Measurements from ENCODE around the gene NTRK2.

Gene NTRK2

DNA sequence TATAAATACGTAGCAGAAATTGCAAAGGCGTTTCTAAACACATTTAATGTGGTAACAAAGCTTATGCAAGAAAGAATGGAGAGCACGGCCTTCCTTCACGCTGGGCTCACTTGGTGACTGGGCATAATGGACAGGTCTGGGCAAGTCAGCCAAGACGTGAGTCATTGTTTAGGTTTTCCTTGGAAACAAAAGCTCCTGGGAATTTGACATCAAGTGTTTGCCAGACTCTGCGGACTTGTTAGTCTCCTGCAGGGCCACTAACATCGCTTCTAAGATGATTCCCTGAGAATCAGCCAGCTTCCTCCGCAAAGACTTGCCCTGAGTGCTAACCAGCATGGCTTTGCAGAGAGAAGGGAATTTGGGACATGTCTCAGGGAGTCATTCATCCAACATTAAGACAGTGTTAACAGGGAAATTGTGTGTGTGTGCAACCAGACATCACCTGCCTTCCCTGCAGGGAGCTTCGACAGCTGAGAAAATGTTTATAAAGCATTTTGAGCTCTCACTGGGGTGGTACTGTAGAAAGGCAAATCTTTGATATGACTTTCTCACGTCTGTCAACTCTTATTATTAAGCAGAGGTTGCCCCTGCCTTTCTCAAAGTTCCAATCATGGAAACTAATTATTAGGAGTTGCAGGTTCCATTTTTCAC lies 182.5 kb downstream of the NTRK2 start:
- no peak for DNase-seq (ENCODE audit: low read depth)

DNA sequence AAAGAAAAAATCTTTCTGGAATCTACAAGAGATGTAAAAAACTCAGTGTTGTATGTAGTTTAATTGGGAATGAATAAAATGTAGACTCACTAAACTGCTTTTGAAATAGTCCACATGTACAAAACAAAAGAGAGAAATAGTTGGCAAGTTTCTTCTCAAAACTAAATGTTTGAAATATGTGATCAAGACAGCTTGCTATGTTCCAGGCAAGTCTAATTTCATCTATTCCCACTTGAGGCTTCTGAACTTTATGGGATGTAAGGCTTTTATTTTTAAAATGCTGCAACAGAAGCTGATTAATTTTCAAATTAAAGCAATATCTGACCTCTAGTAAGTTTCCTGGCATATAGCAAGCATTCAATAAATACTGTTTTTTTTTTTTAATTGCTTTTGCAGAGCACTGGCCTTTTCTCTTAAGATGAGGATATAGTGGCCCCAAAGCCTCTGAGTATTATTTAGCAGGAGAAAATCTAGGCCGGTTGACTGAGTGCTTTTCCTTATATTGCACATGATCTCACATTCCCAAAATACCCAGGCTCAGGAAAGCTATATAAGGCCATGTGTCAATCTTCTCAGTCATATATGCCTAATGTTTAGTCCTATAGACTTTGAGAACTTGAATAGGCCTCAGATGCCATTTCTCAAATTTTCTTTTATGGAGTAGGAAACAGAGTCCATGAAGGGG lies 183.2 kb downstream of the NTRK2 start:
- no peak for DNase-seq (ENCODE audit: low read depth)

DNA sequence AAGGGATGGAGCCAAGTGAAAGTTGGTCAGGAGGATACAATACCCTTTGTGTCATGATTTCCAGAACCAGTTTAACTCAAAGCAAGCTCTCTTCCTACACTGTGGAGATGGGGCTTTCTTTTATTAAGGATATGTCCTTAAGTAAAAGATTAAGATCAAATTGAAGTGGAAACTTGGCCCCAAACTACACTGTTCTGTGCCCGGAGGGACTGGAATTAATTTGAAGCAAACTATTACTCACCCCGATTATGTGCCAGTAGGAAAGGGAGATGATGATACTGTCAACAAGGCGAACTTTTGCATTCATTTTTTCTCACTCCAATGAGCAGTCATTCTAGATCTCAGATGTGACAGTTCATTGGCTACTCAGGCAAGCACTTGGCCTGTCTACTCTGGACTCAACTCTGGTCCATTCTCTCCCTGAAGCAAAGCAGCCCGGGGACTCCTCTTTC lies 186.7 kb downstream of the NTRK2 start:
- DNase-seq (ENCODE audit: low read depth) = no peak

DNA sequence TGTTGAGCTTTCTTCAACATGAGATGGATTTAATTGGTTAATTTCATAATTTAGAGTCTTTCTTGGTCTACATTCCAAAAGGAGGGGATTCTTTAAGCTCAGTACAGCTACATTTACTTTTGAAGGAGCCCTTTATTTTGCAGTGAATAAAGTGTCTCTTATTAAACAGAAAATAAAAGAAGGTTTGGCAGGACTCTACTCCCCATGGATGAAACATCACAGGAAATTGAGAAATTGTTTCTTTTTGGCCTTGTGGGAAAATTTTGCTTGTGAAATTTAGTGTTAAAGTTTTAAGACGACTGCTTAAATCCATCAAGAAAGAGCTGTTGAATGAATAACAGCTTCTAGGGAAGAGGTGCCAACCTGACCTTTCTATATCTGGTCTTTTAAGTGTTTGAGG lies 187.7 kb downstream of the NTRK2 start:
- DNase-seq (ENCODE audit: low read depth) = no peak

DNA sequence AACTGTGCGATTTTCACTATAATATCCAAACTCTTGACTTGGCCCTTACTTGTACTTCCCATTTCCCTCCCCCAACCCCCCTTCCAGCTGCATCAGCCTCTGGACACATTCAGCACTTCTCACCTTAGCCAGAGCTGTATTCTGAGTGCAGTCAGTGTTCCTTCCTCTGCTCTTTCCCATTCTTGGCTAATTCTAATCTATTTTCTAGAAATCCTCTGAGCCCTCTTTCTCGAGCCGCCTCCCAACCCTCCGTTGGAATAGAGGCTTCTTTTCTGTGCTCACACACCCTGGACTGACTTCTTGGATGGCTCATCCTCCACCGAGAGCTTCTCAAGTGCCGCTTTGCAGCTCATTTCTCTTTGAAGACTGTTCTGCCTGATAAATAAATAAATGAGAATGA lies 188.8 kb downstream of the NTRK2 start:
- DNase-seq (ENCODE audit: low read depth) = no peak

DNA sequence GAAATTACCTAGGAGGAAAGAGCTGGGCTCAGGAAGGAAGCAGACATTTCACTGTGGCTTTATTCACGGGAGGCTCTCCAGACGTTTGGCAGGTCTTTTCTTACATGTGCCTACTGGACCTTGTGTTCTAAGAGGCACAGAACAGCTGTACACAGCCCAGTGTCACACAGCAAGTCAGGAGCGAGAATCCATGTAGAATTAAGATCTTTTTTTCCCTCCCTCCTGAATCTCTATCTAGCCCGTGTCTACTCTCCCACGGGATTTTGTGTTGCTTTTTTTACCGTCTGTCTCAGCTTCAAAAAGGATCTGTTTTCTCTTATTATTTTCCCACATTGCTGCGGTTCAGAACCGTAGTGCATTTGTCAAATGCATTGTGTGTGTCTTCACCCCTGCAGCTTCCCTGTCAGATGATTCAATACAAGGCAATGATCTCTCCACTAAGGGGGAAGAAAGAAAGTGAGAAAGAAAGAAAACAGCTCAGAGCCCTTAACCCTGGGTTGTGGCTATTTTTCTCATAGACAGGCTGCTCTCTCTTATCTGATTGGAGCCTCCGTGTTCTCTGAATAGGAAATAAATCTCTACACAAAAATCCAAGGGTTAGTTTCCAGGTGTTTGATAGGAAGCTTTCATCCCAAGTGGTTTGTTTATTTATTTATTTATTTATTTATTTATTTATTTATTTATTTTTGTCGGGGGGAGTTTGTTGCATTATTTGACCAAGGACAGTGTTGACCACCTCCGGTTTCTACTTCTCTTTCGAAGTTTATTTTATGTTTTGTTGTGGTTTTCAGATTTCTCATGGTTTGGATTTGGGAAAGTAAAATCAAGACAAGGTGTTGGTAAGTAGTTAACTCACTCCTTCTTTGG lies 191.0 kb downstream of the NTRK2 start:
- DNase-seq (ENCODE audit: low read depth) = no peak

DNA sequence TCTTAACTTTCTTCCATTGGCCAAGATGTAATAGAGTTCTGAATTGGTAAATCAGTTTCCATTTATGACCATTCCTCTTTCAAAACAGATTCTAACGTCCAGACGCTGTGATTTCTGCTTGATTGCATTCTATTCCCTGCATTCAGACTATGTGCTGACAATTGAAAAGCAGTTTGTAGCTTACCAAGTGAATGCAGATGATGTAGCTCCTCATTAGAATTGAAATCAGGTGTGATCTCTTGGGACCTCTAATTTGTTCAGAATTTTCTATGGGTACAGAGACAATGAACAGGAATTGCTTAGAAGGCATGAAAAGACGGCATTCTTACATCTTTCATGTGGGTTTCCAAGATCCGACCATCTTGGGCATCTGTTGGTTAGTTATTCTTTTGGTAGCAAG lies 191.9 kb downstream of the NTRK2 start:
- DNase-seq (ENCODE audit: low read depth) = no peak

DNA sequence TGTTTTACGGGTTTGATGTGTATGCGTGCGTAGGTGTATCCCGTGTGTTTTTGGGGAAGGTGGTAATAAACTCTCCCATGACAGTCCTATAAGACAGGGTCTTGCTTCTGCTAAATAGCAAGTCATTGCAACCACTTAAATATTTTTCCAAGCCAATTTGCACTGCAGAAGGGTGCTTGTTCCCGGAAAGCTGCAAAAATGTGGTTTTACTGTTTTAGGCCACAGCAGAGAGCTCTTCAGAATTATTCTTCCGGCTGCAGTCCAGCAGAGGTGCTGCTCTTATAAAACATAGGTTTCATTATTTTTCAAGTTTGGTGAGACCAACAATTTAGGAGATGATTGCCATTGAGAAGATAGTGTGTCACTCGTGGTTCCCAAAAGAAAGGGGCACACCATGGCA lies 192.8 kb downstream of the NTRK2 start:
- no peak for DNase-seq (ENCODE audit: low read depth)

DNA sequence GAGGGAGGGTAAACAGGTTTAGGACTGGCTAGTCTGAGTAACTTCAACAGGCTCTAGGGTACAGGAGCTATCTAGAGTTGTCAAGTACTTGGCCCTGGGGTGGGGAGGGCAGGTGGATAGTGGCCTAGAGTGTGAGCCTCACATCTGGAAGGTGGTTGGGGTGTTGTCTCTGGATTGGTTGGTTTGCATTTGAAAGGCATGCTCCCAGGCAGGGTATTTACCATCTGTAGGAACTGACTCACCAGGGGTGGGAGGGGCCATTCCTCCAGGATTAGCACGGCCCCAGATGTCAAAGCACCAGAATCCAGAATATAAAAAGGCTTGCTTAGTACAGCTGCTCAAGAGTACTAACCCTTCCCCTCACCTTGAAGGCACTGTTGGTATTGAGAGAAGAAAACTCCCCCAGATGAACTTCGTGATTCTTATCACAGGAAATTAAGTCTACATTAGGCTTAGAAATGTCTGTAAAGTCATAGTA lies 193.3 kb downstream of the NTRK2 start:
- DNase-seq (ENCODE audit: low read depth) = no peak

DNA sequence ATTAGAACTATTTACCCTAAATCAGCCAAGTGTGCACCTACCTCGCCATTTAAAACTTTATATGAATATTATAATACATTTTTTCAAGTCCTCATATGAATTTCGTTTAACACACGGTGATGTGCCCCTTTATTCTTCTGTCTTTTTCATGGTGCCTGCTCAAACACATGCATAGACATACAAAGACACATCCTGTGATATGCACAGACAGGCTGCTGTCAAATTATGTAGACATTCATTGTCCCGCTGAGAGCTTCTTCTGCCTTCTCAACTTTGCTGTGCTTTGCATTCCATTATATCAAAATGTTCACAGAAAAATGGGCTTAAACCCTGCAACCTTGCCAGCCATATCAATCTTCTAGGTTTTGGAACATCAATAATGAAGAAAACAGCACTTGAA lies 193.8 kb downstream of the NTRK2 start:
- no peak for DNase-seq (ENCODE audit: low read depth)

DNA sequence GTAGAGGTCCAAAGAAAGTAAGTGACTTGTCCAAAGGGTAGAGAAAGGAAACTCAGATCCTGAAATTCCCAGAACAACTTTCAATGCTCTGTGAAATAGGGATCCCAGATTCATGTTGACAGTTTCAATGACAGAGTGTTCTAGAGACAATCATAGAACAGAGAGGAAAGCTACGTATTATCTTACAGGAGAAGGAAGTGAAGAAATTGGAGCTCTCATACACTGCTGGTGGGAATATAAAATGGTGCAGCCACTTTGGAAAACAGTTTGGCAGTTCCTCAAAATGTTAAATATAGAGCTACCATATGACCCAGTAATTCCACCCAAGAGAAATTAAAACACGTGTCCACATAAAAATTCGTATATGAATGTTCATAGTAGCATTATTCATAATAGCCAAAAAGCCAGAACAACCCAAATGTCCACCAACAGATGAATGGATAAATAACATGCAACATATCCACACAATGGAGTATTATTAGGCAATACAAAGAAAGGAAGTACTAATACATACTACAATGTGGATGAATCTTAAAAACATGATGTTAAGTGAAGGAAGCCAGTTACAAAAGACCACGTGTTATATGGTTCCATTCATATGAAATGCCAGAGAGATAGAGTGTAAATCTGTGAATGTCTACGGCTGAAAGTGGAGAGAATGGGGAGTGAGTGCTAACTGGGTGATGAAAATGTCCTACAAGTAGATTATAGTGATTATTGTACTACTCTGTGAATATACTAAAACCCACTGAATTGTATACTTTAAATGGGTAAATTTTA lies 197.1 kb downstream of the NTRK2 start:
- DNase-seq (ENCODE audit: low read depth) = no peak

DNA sequence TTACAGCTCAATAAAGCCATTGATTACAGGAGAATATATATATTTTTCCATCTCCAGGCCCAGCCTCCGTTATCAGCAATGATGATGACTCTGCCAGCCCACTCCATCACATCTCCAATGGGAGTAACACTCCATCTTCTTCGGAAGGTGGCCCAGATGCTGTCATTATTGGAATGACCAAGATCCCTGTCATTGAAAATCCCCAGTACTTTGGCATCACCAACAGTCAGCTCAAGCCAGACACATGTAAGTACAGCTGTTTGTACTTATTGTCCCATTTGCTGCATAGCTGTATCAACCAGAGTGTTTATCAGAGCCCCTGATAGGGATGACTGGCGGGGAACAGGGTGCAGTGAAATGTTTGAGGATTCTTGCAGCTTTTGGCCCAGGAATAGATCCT lies 197.7 kb downstream of the NTRK2 start:
- DNase-seq (ENCODE audit: low read depth) = no peak

DNA sequence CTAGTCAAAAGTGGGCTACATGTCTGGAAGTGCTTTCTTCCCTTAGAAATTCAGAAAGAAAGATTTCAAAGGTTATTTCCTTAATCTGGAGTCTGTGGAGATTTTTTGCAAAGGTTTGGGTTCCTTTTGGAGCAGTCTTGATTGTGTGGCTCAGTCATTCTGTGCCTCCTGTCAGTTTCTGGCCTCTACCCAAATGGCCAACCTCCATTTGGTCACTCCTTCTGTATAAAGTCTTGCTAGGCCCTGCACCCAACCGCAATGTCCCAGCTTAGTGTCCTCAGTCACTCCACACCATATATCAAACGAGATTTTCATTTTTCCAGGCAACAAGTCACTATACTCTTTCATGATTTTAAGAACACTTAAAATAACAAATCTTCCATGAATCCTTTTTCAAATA lies 199.6 kb downstream of the NTRK2 start:
- DNase-seq (ENCODE audit: low read depth) = no peak

DNA sequence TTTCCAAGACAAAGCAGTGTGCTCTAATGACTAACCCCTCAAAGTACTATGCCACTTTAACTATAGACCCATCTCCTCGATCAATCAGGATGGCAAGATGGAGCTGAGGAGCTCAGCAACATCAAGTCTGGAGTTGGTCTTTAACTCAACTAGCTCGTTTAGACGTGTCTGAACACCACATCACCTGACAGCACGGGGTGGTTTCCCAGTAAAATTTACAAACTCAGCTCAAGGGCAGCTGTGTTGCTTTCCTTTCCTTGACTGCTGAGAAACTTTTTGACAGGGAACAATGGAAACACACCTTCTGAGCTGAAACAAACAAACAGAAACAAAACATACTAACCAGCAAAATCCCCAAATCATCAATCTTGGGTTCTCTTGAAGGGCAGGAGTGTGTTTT lies 202.5 kb downstream of the NTRK2 start:
- DNase-seq (ENCODE audit: low read depth) = no peak

DNA sequence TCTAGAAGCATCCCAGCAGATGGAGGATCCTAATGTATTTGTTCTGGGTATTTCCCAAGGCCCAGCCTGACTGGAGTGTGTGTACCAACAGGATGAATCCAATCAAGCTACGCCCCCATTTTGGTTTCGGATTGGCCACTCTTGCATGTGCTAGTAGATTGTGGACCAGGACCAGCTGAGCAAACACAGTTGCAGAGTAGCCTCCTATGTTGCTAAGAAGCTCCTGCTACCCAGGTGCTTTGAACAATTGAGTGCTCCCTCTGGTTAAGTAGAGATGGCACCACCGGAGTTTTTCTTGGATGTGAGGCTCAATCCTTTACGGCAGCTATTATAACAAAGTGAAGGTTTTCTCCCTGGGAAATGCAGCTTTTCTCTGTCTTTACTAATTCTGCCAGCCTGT lies 204.5 kb downstream of the NTRK2 start:
- no peak for DNase-seq (ENCODE audit: low read depth)

DNA sequence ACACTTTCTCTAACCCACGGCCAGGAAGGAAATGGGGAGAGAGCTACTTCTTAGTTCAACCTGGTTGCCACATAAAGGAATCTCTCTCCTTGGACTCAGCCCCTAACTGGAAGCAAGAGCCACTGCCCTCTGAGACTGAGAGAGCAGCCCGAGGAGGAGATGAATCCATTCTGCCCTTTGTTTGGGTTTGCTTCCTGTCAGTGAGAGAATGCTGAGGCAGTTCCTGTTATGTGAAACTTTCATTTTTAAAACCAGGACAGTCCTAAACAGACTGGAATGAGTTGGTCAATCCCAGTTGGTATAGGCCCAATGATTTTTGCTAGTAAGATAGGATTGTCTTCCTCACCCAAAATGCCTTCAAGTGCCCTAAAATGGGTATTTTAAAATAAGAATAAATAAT lies 205.1 kb downstream of the NTRK2 start:
- no peak for DNase-seq (ENCODE audit: low read depth)

DNA sequence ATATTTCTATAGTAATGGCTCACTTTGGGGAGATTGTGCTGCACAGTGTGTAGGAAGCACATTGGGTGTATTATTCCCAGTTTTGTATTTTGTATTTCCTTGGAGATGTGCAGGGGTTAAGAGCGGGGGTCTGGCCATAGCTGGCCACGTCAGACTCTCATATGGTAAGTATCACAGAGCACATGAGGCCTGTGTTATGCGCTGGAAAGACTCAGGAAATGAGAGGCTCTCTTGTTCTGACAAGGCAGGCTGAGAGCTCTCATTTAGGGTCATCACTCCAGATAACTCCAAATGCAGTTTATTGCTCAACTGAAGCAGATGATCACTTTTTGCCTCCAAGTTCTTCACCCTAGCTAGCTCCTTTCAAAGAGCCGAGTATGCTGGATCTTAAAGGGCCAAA lies 205.7 kb downstream of the NTRK2 start:
- DNase-seq (ENCODE audit: low read depth) = no peak

DNA sequence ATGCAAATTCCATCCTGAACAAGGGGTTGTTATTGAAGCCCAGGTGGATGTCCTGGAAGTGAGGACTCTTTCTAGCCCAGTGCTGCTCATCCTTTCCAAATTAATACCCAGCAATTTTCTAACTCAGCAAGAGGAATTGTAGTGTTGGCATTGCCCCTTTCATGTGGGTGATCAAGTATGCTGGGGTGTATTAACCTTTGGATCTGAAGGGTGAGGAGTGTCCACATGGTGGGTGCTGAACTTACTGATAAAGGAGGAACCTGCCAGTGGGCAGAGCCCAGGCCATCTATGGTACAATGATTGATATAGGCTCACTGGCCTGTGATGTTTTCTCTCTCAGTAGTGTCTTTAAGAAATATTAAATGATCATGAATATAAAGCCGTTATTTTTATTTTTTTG lies 210.1 kb downstream of the NTRK2 start:
- no peak for DNase-seq (ENCODE audit: low read depth)

DNA sequence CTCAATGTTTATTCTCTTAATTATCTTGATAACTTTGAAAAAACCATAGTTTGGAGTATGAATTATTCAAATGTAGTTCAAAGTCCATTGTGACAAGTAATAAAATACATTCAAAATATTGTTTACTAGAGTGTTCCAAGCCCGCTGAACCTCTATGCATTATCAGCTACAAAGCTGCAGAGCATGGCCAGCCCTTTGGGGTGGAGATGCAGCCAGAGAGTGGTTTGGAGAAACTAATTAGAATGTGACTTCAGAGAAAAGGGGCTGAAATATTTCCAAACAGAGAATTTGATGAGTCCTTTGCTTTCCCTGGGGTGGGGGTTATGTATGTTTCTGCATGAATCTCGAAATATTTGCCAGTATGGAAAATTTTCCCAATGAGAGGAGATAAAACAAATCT lies 211.3 kb downstream of the NTRK2 start:
- no peak for DNase-seq (ENCODE audit: low read depth)

DNA sequence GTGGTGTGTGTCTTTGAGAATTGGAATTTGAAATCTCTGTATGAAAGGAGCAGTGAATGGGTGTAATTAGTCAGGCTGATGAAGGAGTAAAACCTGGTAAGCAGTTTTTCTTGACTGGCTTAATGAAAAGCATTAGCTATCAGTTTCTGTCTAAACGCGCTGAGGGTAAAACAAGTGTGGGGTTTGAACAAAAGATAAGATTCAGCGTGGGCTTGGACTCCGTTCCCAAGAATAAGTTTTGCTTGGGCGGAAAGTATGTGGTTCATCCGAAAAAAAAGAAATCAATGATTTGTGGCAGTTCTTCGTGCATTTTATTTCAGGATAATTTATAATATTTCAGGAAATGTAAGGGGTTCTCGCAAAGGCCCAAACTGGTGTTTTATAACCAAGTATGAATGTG lies 217.3 kb downstream of the NTRK2 start:
- DNase-seq (ENCODE audit: low read depth) = no peak

DNA sequence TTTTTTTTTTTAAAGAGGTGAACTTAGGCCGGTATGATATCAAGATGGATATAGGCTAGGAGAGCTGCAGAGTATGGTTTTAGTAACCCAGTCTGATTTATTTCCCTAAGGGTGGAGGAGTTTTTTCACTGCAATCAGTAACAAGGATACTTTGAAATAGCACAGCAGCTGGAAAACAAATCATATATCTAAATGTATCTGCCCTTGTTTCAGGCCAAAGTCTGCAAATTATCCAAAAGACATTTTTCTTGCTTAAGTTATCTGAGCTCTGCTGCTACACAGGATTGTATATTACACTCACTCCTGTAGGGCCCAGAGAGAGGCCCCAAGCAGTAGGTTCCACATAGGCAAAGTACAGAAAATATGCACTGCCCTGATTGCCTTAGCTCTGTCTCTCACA lies 222.4 kb downstream of the NTRK2 start:
- DNase-seq (ENCODE audit: low read depth) = no peak

DNA sequence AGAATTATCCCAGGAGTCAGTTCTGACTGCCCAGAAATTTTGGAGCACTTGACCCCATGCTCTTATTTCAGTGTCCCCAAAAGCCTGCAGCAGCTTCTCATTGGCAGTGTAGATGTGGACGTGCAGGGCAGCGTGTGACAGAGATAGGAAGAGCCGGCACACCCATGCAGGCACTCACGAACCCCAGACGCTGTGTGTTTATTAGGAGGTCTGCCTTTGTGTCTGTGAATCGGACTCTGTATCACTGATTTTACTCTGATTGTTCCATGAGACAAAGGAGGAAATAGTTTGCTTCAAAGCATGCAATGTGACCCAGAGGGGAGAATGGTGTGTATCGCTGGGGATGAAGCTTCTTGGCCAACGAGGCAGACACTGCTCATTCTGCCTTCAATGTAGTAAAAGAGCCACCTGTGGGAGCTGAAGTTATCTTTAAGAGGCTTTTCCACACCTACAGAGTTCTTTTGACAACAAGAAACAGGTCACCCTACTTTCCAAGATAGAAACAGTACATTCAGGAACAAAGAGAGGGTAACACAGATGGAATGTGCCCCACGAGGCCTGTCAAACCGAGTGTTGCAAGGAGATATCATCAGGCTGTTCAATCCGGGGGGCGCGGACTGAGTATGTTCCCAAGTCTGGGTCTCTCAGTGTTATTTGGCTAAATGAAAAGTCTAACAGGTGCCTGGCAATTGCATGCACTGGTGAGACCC lies 224.0 kb downstream of the NTRK2 start:
- no peak for DNase-seq (ENCODE audit: low read depth)
